DND-41 (cell line): ENCODE measurements around the gene RALBP1.

ENCODE experiments used
- ATAC-seq: fragments of 200-7000 bp; cut with Tn5 transposase; 3 replicates; pipeline ENCODE4 v1.9.1; 2021; ENCODE audit warnings: low read depth; ENCODE audit not compliant: insufficient read depth
- DNase-seq: peaks from one replicate; pipeline ENCODE4 v3.0.0-alpha.2; 2020
- H2AFZ ChIP-seq: 2 replicates; pipeline ENCODE4 v1.6.0; 2012; ENCODE audit warnings: low read depth, low read length
- H3K27ac ChIP-seq: 2 replicates; pipeline ENCODE4 v1.5.1; 2012; ENCODE audit warnings: low read length, inconsistent platforms
- H3K27me3 ChIP-seq: fragments of 200-600 bp; sonication (generic); 2 replicates; pipeline ENCODE4 v1.6.0; 2012; ENCODE audit warnings: low read length, mild to moderate bottlenecking, inconsistent platforms; ENCODE audit not compliant: insufficient read depth, poor library complexity
- H3K36me3 ChIP-seq: 2 replicates; pipeline ENCODE4 v1.5.1; 2012; ENCODE audit warnings: low read length, inconsistent platforms; ENCODE audit not compliant: insufficient read depth
- H3K4me1 ChIP-seq: 2 replicates; pipeline ENCODE4 v1.5.1; 2012; ENCODE audit warnings: mild to moderate bottlenecking, low read length; ENCODE audit not compliant: insufficient read depth
- H3K4me2 ChIP-seq: 2 replicates; pipeline ENCODE4 v1.6.0; 2012; ENCODE audit warnings: mild to moderate bottlenecking, moderate library complexity, low read length, inconsistent platforms; ENCODE audit not compliant: insufficient read depth
- H3K4me3 ChIP-seq, 2 experiments: fragments of 200-600 bp in 1 of 2; shearing (Covaris generic) in 1 of 2; 2 replicates each; pipeline ENCODE4 v1.5.1; 2012 to 2016; ENCODE audit warnings: inconsistent platforms in 2 of 2, low read length in 2 of 2, mild to moderate bottlenecking in 2 of 2, low read depth in 1 of 2, moderate library complexity in 1 of 2
- H3K79me2 ChIP-seq: 2 replicates; pipeline ENCODE4 v1.6.0; 2012; ENCODE audit warnings: low read length, inconsistent platforms; ENCODE audit not compliant: insufficient read depth
- H3K9ac ChIP-seq: 2 replicates; pipeline ENCODE4 v1.6.0; 2012; ENCODE audit warnings: low read depth, mild to moderate bottlenecking, inconsistent platforms, low read length, moderate library complexity
- H3K9me3 ChIP-seq: 2 replicates; pipeline ENCODE4 v1.5.1; 2012; ENCODE audit warnings: low read length, moderate library complexity, mild to moderate bottlenecking, inconsistent platforms; ENCODE audit not compliant: insufficient read depth, severe bottlenecking
- H4K20me1 ChIP-seq: 2 replicates; pipeline ENCODE4 v1.6.0; 2012; ENCODE audit warnings: low read length; ENCODE audit not compliant: insufficient read depth
- CTCF ChIP-seq: IDR thresholded peaks from 2 replicates; pipeline ENCODE4 v1.5.1; 2012; ENCODE audit warnings: borderline replicate concordance, low read length, moderate library complexity, mild to moderate bottlenecking; ENCODE audit not compliant: poor library complexity, severe bottlenecking; ENCODE audit errors: extremely low read depth
- EZH2 ChIP-seq: IDR thresholded peaks from 3 replicates; pipeline ENCODE4 v1.6.1; 2012; ENCODE audit warnings: borderline replicate concordance, low read depth, mild to moderate bottlenecking, moderate library complexity, low read length, inconsistent platforms; ENCODE audit not compliant: severe bottlenecking

RALBP1 gene

GRCh38 chr18:9436206-9436929 lies 38.9 kb upstream of the RALBP1 start:
- TF ChIP-seq CTCF (no peak), EZH2 (no peak)
- no peak for DNase-seq
- Histone ChIP-seq H3K27ac (no peak overlapping the region), H3K36me3 (no peaks in the 10 kb centered on the region), H4K20me1 (no peaks in the 10 kb centered on the region), H3K9ac (no peak overlapping the region), H3K4me1 (no peaks in the 10 kb centered on the region), H3K79me2 (no peaks in the 10 kb centered on the region), H3K9me3 (no peaks in the 10 kb centered on the region), H3K27me3 (no peaks in the 10 kb centered on the region), H3K4me2 (no peak overlapping the region), H2AFZ (no peak overlapping the region), H3K4me3 (no peak overlapping the region)
- ATAC-seq = no peak

GRCh38 chr18:9437021-9437437 lies 38.3 kb upstream of the RALBP1 start:
- Histone ChIP-seq H3K4me3 (no peak overlapping the region), H3K79me2 (no peaks in the 10 kb centered on the region), H3K27ac (no peak overlapping the region), H3K9ac (no peak overlapping the region), H4K20me1 (no peaks in the 10 kb centered on the region), H3K4me2 (no peak overlapping the region), H3K4me1 (no peaks in the 10 kb centered on the region), H3K36me3 (no peaks in the 10 kb centered on the region), H3K9me3 (no peaks in the 10 kb centered on the region), H2AFZ (no peak overlapping the region), H3K27me3 (no peaks in the 10 kb centered on the region)
- no peak for TF ChIP-seq EZH2
- no peak for TF ChIP-seq CTCF
- DNase-seq (no peak), ATAC-seq (no peak)

GRCh38 chr18:9437672-9438071 lies 37.6 kb upstream of the RALBP1 start:
- Histone ChIP-seq H3K4me2 (no peak overlapping the region), H3K36me3 (no peaks in the 10 kb centered on the region), H3K27me3 (no peaks in the 10 kb centered on the region), H3K79me2 (no peaks in the 10 kb centered on the region), H4K20me1 (no peaks in the 10 kb centered on the region), H3K9me3 (no peaks in the 10 kb centered on the region), H3K27ac (no peak overlapping the region), H2AFZ (no peak overlapping the region), H3K4me1 (no peaks in the 10 kb centered on the region), H3K4me3 (no peak overlapping the region), H3K9ac (no peak overlapping the region)
- DNase-seq (no peak), ATAC-seq (no peak)
- no peak for TF ChIP-seq EZH2
- TF ChIP-seq CTCF = no peak
